Mesothelial cell of epicardium (in vitro differentiated cells): ENCODE results near the gene GLDN. TPM values are rescaled to one million over a fixed set of nuclear protein-coding genes. Genes with fewer than 3 reads are reported as not detected.

Experiments used
- DNase-seq, 2 experiments: peaks; one replicate each; pipeline ENCODE4 v3.0.0; 2021; ENCODE audit warnings: low spot score in 2 of 2; ENCODE audit not compliant: unreplicated experiment in 2 of 2
- H3K27ac Mint-ChIP-seq: 2 replicates; pipeline ENCODE4 v1.8.0; 2021; ENCODE audit warnings: mixed read lengths
- H3K27me3 Mint-ChIP-seq: 2 replicates; pipeline ENCODE4 v1.8.0; 2021; ENCODE audit warnings: low read depth, mixed read lengths
- H3K36me3 Mint-ChIP-seq: 2 replicates; pipeline ENCODE4 v1.8.0; 2021; ENCODE audit warnings: mixed read lengths
- H3K4me1 Mint-ChIP-seq: 2 replicates; pipeline ENCODE4 v1.8.0; 2021; ENCODE audit warnings: mixed read lengths
- H3K4me3 Mint-ChIP-seq: 2 replicates; pipeline ENCODE4 v1.8.0; 2021; ENCODE audit warnings: mild to moderate bottlenecking, moderate library complexity, mixed read lengths
- H3K9me3 Mint-ChIP-seq: 2 replicates; pipeline ENCODE4 v1.8.0; 2021; ENCODE audit warnings: mixed read lengths
- total RNA-seq: library from RNA; stranded (reverse); gene quantifications from 3 replicates; pipeline ENCODE4 v1.2.1, GENCODE V29; 2021
- TF ChIP-seq, protein P1 (sequence below): fragments of 200-600 bp; sonication (generic); IDR thresholded peaks from one replicate; pipeline ENCODE4 v1.5.0; 2021; ENCODE audit warnings: antibody characterized with exemption; ENCODE audit not compliant: unreplicated experiment

GLDN gene
- total RNA-seq, 1 donor from 2014 or later, result 0.38 TPM

DNA sequence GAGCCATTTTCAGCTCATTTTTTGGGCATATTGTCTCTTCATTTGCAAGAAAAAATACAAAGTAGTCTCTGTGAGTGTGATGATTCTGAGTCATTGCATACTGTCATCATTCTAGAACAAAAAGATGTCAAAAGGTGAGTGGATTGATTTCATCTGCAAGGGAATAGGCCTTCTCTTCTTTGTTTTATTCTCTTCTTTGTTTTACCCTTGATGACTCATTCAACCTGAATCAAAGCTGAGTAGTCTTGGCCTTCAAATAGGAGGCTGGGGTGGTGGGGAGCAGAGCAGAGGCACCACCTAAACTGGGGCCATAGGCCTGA is 28.4 kb upstream of the GLDN start:
- TF ChIP-seq, protein P1, sequence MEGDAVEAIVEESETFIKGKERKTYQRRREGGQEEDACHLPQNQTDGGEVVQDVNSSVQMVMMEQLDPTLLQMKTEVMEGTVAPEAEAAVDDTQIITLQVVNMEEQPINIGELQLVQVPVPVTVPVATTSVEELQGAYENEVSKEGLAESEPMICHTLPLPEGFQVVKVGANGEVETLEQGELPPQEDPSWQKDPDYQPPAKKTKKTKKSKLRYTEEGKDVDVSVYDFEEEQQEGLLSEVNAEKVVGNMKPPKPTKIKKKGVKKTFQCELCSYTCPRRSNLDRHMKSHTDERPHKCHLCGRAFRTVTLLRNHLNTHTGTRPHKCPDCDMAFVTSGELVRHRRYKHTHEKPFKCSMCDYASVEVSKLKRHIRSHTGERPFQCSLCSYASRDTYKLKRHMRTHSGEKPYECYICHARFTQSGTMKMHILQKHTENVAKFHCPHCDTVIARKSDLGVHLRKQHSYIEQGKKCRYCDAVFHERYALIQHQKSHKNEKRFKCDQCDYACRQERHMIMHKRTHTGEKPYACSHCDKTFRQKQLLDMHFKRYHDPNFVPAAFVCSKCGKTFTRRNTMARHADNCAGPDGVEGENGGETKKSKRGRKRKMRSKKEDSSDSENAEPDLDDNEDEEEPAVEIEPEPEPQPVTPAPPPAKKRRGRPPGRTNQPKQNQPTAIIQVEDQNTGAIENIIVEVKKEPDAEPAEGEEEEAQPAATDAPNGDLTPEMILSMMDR, result no peak
- H3K27ac Mint-ChIP-seq, result no peak overlapping the region
- peaks cover 8% of the 10 kb centered on the region for H3K4me1 Mint-ChIP-seq
- H3K9me3 Mint-ChIP-seq, result no peaks in the 10 kb centered on the region
- DNase-seq, result no peak
- H3K27me3 Mint-ChIP-seq, result peaks cover 4% of the 10 kb centered on the region
- no peaks in the 10 kb centered on the region for H3K36me3 Mint-ChIP-seq
- no peak overlapping the region for H3K4me3 Mint-ChIP-seq

DNA sequence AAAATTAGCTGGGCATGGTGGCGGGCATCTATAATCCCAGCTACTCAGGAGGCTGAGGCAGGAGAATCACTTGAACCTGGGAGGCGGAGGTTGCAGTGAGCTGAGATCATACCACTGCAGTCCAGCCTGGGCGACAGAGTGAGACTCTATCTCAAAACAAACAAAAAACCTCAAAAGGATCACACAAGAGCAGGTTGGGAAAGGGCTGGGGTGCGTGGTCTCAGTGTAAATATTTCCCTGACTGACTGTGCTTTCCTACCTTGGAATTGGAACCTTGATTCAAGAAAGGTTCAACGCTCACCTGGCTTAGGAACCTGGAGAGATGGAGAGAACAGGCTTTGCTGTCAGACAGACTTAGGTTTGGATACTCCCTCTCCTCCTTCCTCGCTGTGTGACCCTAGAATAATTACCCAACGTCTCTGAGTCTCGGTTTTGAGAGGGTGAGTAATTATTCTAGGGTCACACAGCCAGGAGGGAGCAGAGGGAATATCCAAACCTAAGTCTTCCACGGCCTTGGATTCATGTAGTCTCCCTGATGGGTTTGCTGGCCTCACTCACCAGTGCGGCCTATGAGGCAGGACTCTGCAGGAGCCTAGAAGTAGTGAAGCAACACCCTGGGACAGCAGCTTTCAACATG is 27.7 kb upstream of the GLDN start:
- DNase-seq, result no peak
- Mint-ChIP-seq H3K36me3 (no peaks in the 10 kb centered on the region), H3K4me1 (peaks cover 8% of the 10 kb centered on the region), H3K27me3 (peaks cover 1% of the 10 kb centered on the region), H3K27ac (no peak overlapping the region), H3K9me3 (no peaks in the 10 kb centered on the region), H3K4me3 (no peak overlapping the region)
- TF ChIP-seq, protein P1, result no peak

DNA sequence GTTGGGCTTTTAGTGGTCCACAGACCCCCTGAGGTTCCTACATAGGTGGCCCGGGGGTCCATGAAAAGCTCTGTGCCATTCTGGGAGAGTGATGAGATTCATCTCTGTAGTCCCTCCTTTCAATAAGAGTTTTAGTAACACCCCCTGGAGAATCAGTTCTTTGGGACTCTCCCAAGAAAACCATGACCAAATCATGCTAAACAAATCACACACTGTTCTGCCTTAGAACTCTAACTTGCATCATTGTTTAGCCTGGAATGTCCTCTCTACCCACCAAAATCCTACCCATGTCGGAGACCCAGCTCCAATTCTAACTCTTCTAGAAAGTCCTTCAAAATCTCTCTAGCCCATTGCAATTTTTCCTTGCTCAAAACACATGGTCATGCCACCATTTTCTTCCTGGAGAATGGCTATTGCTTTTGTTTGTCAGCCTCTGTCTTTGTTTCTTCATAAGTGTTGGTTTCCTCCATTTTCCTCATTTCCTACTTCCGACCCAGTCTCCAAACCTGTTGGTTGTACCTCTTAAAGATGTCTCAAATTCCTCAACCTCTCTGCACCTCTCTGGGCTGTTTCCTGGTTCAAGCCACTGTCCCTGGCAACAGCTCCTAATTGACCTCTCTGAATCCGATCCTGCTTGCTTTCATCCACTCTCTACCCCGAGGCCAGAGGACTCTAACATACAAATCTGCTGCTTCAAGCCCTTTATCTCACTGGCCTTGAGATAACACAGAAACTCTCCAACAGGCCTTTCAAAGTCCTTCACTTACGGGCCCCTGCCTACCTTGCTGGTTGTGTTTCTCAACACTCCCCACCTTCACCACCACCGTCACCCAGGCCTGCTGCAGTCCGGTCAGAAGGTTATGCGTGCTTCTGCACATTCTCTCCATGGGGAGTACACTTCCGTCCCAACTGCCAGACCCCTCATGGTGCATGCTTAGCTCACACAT is 26.8 kb upstream of the GLDN start:
- Mint-ChIP-seq H3K27ac (no peak overlapping the region), H3K36me3 (no peaks in the 10 kb centered on the region), H3K9me3 (no peaks in the 10 kb centered on the region), H3K4me1 (peaks cover 8% of the 10 kb centered on the region), H3K27me3 (peaks cover 1% of the 10 kb centered on the region), H3K4me3 (no peak overlapping the region)
- TF ChIP-seq, protein P1, result no peak
- DNase-seq, result no peak

DNA sequence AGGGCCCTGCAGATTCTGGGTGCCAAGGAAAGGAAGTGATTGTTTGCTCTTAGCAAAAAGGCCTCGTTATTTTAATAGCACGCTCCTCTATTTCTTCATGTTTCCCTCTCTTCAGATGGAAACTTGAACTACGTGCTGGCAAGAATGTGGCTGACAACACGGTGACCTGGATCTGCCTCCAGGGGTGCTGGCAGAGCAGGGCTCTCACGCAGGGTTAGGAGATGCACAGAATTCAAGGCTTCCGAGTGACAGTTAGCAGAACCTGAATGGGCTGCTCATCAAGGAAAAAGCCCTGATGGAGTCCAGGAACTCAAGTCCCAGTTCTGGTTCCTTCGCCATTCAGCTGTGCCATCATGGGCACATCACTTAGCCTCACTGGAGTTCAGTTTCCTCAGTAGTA is 25.7 kb upstream of the GLDN start:
- no peaks in the 10 kb centered on the region for H3K9me3 Mint-ChIP-seq
- no peaks in the 10 kb centered on the region for H3K27me3 Mint-ChIP-seq
- no peaks in the 10 kb centered on the region for H3K36me3 Mint-ChIP-seq
- no peak for DNase-seq
- H3K4me3 Mint-ChIP-seq, result no peak overlapping the region
- H3K4me1 Mint-ChIP-seq, result peaks cover 8% of the 10 kb centered on the region
- TF ChIP-seq, protein P1, result no peak
- no peak overlapping the region for H3K27ac Mint-ChIP-seq

DNA sequence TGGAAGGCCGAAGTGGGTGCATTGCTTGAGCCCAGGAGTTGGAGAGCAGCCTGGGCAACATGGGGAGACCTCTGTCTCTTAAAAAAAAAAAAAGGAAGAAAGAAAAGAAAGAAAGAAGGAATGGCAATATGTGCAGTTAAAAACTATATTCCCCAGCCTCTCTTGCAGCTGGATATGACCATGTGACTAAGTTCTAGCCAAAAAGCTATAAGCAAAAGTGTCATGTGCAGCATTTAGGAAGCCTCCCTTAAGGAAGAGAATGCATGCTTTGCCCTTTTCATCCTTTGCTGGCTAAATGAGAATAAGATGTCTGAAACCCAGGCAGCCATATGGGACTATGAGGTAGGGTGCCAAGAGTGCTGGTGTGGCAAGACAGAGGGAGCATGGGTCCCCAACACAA is 24.8 kb upstream of the GLDN start:
- Mint-ChIP-seq H3K36me3 (no peaks in the 10 kb centered on the region), H3K27ac (no peak overlapping the region), H3K4me1 (peaks cover 3% of the 10 kb centered on the region), H3K9me3 (no peaks in the 10 kb centered on the region), H3K27me3 (no peaks in the 10 kb centered on the region), H3K4me3 (no peak overlapping the region)
- TF ChIP-seq, protein P1, result no peak
- no peak for DNase-seq
